HG03097 (cell line): ENCODE measurements around the gene RDM1.
"Not testable (repeated sequence)": the region's sequence is repeated elsewhere in the genome, so short reads cannot be mapped to it uniquely, and the experiment has no call there.

Source experiments
- ATAC-seq: cut with Tn5 transposase; IDR thresholded peaks from one replicate; pipeline ENCODE4 v1.9.1; 2021; ENCODE audit not compliant: unreplicated experiment, low FRiP score

Gene RDM1, protein sequence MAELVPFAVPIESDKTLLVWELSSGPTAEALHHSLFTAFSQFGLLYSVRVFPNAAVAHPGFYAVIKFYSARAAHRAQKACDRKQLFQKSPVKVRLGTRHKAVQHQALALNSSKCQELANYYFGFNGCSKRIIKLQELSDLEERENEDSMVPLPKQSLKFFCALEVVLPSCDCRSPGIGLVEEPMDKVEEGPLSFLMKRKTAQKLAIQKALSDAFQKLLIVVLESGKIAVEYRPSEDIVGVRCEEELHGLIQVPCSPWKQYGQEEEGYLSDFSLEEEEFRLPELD

DNA sequence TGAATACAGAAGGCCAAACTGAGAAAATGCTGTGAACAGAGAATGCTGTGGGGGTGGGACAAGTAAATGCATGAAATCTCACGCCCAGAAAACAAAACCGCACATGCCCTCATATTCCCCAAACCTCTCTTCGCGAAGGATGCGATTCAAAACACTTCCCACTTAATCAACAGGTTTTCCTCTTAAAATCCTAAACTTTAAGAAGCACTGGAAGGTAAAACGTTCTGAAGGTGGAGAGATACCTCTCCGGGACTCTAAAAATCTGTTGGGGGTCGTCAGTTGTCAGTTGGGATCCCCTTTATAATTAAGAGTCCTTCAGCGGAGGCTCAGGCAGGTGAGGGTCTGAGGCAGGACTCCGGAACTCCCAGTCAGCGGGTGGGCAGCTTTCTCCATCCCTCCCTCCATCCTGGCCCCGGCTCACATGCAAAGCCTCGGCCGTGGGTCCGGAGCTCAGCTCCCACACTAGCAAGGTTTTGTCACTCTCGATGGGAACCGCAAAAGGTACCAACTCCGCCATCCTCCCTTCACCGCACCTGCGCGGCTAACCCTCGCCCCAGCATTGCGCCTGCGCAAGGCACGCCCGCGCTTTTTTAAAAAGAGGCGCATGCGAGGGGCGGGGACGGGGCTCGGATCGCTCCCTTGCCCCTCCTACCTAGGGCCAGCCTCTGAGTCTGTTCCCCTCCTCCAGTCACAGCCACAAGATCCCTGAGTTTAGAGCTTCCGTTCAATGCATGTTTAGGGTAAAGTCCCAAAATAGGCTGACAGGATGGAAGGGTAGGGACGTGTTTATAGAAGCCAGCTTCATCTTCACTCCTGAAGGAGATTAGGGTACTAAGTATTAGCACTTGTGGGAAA, at the start of gene RDM1:
RDM1 (minus strand) TSS at position 563 of the 855 bp plus-strand sequence; CDS start at position 517, 46 bp downstream.
- peak; percentile 65 for ATAC-seq

DNA sequence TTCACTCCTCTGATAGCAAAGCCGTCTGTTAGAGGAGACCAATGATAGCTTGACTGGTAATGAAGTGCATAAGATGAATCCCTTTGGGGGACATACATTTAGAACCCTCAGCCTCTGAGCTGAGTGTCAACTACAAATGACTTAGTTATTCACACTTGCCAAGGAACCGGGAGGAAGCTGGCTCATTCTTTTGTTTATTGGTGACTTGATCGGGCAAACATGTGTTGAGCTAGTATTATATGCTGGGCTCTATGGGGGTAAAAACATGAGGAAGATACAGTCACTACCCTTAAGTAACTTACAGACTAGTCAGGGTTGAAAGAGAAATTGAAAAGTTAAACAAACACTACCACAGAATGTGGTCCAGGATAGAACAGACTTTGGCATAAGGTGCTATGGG, 47.8 kb upstream of the RDM1 start:
- ATAC-seq: no peak

DNA sequence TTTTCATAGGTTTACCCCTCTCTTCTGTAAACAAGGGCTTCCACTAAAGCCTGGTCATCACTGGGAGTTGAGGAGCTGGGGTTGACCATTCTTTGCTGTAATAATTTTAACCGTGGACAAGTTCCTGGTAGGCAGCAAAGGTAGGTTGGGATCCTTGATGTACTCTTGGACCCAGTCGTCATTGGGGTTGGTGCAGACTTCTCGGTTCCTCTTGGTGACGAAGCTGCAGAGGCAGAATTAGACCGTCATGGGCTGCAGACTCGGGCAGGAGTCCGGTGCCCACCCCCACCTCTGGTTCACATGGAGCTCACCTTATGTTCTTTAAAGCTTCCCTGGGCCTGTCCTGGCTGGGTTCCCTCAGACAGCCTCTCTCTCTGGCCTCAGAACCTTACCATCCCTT, 46.9 kb upstream of the RDM1 start:
- no peak for ATAC-seq

DNA sequence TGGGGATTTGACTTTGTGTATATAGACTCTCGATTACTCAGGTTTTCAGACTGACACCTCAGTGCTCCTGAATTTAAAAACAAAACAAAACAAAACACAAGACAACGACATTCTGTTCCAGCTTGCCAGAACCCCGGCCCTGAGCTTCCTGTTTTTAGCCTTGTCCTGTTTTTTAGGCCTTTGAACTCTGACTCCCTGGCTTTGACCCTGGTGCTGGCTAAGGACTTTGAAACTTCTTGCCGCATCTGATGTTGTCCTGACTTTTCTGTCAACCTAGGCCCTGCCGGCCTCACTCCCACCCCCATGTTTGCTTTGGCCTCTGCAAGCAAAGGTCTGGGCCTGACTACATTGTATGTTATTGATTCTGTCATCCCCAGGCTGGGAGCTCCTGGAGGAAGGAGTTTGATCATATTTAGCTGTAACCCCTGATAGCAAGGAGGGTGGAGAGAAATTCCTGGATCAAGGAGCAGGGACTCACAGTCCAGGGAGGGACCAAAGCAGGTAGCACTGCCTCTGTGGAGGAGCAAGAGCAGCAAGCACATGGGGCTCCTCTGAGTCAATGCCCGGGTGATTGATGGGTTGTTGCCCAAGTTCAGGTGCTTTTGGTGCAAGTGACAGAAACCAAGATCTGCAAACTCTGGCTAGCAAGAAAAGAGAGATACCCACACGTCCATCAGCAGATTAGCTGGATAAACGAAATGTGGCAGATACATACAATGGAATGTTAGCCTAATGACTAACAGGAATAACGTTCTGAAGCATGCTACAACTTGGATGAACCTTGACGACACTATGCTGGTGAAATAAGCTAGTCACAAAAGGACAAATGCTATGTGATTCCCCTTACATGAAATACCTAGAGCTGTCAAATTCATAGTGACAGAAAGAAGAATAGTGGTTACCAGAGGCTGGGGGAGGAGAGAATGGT, 43.0 kb upstream of the RDM1 start:
- no peak for ATAC-seq

DNA sequence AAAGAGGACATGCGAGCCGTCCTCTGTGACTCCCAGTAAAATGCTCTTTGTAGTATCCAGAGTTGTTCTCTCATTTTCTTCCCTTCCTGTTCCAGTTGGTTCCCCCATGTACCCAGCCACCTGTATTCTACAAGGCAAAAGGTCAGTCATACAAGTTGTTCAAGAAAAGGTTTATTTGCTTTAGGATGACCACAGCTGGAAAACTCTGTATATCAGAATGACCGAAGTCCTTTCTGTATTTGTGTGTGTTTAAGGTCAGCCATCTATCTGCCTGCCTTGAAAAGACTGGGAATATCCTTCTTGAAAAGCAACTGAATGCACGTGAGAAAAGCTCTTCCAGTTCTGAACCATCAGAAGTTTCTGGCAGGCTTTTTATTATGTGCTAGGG, 42.4 kb upstream of the RDM1 start:
- ATAC-seq: no peak

DNA sequence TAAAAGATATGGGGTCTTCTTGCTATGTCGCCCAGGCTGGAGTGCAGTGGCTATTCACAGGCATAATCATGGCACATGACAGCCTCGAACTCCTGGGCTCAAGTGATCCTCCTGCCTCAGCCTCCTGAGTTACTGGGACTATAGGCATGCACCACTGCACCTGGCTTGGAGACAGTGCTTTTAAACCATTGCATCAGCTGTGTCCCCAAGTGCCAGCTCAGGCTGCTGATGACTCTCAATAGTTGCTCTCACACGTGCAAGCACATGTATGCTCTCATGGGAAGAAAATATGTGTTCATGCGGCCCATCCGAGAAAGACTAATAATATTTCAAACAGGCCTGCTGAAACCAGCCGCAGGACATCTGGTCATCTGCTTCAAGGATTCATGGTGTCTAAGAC, 42.0 kb upstream of the RDM1 start:
- no peak for ATAC-seq

DNA sequence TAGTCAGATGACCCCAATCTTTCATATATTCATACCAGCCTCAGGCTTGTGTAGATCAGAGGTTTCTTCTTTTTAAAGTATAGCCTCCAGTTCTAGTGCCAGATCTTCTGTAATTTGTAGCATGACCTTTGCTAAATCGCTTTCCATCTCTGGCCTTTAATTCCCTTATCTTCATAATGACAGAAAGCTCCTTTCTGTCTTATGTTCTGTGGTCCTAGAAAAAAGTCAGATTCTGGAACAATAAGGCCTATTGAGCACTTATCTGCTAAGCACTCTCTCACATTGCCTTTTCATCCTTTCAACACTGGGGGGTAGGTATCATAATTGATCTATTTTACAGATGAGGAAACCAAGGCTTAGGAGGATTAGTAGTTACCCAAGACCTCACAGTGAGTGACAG, 41.5 kb upstream of the RDM1 start:
- no peak for ATAC-seq

DNA sequence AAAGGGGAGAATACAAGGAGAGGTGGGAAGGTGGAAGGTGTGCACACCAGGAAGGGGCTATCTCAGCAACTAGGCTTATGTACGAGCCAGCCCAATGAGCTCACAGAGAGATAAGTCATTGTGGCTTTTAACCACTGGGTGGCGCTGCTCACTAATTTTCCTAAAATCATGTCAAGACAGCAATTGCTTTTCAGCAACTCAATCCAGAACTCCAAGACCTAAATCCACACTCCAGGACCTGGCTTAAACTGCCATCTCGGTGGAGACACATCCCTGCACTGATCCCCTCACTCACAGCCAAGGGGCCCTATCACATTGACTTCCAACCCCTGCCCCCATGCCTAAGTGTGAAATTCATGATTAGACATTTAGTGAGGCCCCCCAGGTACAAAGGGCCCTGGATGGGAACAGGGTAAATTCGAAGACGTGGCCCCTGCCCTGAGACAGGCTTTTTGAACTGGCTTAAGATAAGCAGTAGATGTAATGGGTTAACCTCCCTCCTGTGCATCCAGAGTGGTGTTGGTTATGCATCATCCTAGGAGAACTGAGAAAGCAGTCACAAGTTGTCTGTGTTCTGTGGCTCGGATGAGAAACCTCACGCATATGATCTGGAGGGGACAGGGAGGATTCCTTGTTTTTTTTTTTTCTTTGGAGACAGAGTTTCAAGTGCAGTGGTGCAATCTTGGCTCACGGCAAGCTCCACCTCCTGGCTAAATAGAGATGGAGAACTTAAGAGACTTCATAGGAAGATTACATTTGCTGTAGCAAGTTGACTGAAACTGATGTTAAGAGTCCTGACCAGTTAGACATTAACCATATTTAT, 39.2 kb upstream of the RDM1 start:
- ATAC-seq: no peak

DNA sequence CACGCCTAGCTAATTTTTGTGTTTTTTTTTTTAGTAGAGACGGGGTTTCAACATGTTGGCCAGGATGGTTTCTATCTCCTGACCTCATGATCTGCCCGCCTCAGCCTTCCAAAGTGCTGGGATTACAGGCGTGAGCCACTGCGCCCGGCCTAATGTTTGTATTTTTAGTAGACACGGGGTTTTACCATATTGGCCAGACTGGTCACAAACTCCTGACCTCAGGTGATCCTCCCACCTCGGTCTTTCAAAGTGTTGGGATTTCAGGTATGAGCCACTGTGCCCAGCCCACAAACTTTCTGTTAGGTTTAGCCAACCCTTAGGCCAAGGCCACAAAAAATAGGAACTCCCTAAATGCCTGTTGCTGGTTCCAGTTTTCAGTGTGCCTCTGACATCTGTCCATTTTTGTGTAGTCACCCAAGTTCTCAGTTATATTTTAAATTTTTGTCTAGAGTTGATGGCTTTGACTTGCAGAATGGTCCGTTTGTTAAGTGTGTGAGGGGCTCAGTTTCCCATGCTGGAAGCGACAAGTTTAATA, 38.0 kb upstream of the RDM1 start:
- ATAC-seq: no peak

DNA sequence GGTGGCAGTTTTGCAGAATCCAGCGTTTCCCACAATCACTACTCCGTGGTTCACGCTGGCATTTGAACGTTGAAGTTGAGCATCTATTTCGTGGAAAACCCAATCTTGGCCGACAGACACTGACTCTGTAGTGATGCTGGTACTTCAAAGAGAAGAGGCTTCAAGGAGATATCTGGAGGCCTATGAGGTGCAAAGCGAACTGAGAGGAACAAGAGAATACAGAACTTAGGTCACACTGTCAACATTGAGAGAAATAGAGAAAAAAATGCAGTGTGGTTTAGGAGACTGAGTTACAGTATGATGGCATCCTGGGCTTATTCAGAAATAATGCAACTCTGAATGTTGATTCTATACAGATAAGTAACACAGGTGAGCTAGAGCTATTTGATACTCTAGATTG, 34.7 kb upstream of the RDM1 start:
- no peak for ATAC-seq

DNA sequence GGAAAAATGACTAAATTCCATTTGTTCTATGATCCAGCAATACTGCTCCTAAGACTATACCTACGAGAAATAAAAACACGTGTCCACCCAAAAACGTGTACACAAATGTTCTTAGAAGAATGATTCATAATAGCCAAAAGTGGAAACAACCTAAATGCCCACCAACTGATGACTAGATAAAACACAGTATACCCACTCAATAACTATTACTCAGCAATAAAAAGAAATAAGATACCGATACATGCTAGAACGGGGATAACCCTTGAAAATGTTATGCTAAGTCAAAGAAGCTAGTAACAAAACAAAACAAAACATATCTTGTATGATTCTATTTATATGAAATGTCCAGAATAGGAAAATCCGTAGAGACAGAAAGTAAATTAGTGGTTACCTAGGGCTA, 33.1 kb upstream of the RDM1 start:
- ATAC-seq: no peak

DNA sequence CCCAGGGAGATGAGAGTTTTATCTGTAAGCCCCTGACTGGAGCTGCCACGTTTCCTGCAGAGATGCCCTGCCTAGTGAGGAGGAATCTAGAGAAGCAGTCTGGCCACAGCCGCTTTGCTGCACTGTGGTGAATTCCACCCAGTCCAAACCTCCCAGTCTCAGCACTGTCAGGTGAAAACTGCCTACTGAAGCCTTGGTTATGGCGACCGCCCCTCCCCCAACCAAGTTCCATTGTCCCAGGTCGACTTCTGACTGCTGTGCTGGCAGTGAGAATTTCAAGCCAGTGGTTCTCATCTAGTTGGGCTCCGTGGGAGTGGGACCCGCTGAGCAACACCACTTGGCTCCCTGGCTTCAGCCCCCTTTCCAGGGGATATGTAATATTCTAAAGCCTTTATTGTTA, 23.1 kb upstream of the RDM1 start:
- no peak for ATAC-seq

DNA sequence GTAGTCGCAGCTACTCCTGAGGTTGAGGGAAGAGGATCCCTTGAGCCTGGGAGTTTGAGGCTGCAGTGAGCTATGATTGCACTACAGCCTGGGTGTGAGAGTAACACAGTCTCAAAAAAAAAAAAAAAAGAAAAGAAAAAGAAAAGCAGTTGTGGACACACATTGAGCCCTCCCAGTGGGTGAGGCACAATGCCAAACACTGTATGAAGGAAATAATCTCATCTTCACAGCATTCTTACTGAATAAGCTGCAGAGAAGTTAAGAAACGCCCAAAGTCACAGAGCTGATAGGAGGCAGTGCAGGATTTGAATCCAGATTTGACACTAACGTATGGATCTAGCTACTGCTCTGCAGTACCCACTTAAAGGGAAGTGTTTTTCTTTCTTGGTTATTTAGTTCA, 18.8 kb upstream of the RDM1 start:
- ATAC-seq: no peak

DNA sequence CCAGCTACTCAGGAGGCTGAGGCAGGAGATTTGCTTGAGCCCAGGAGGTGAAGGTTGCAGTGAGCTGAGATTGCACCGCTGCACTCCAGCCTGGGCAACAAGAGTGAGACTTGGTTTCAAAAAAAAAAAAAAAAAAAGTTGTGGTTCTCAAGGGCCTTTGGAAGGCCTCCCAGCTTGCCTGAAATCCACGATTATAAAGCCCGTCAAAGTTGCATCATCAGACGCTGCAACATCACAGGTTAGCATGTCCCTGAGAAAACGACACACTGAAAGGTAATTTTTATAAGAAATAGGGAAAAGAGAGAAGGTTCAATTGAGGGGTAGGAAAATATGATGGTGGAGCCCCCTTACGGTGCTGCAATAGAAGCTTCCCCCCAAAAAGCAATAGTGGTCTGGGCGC, 17.5 kb upstream of the RDM1 start:
- no peak for ATAC-seq

DNA sequence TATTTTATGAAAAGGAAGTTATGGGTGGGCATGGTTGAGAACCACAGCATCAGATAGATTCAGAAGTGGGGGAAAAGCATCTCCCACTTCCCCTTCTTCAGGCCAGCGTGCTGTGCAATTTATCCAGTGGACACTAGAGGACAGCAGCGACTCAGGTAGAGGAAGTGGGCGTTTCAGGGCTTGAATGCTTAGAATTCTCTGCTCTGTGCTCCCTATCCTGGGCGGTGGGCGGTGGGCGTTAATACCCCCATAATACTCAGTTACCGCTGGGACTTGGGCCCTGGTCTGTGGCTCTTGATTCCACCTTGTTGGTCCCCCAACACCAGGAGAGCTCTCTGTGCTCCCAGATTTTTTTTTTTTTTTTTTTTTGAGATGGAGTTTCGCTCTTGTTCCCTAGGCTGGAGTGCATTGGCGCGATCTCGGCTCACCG, 16.6 kb upstream of the RDM1 start:
- no peak for ATAC-seq

DNA sequence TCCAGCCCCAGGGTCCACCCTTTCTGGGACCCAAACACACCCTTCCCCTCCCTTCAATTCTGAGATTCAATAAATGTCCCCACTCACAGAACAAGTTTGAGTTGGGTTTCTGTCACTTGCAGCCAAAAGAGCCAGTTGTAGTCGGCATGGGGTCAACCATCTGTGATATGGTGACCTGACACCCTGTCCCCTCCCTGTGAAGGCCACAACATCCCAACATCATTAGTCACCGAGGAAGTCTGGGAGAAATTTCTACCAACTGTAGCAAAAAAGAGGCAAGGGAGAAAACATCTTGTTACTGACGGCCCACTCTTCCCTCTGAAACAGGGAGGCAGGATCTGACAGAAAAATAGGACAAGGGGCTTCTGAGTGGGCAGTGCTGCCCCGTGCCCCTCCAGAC, 13.6 kb upstream of the RDM1 start:
- no peak for ATAC-seq

DNA sequence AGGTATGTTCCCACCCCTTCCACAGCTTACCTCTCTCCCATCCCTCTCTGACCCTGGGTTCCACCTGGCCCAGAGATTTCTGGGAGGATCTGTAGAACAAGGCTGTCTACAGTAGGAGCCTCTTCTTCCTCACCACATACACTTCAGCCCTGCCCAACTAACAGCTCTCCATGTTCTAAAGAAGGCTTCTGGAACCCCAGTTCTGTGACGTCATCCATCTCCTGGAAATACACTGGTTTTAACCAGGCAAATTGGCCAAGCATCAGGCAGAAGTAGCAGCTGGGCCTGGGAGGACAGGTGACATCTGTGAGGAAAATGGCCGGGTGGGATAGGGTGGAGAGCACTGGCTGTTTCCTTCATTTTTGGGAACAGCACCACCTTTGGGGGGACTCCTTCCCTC, 13.0 kb upstream of the RDM1 start, which contains the start of gene LYZL6:
LYZL6 (minus strand) TSS at position 177 of the 400 bp plus-strand sequence. CDS start 4,357 bp downstream, outside the sequence.
- ATAC-seq: no peak

DNA sequence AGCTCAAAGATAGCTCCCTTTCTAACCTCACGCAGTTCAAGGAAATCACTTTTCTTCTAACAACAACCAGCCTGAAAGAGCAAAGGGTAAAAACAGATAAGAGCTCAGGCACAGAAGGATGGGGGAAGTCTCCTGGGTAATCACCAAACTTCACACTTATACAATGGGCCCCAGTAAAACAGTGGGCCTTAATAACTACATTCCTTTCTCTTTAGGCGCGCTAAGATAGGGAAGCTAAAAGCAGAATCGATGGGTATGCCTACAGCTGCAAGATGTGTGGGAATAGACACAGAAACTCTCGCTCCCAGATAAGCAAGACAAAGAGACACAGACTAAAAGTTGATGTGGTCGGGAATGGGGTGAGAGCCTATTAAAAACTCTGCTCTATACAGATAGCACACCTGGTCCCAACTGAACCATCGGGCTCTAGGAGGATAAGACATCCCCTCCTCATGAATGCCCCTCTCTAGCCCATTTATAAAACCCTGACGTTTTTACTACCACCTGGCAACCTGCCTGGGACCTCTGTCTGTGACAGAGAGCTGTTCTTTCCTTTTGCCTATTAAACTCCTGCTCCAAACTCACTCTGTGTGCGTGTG, 12.1 kb upstream of the RDM1 start:
- no peak for ATAC-seq

DNA sequence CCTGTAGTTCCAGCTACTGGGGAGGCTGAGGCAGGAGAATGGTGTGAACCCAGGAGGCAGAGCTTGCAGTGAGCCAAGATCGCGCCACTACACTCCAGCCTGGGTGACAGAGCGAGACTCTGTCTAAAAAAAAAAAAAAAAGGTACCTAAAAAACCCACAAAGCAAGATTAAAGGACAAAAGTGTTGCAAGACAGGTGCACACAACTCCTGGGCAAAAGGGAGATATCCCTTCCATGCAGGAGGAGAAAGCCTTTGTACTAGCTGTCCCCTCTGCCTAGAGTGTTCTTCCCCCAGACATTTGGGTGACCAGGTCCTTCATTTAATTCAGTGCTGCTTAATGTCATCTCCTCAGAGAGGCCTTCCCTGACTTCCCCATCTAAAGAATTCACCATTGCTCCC, 7.9 kb upstream of the RDM1 start:
- ATAC-seq: not testable (repeated sequence)
